K562 (cell line): ENCODE measurements around the gene NRCAM. TPM values are rescaled to one million over a fixed set of nuclear protein-coding genes. Genes with fewer than 3 reads are reported as not detected.

Experiments
- ATAC-seq: fragments of 200-7000 bp; cut with Tn5 transposase; 3 replicates; pipeline ENCODE4 v1.9.1; 2020; ENCODE audit warnings: moderate library complexity
- BruUV-seq: library from RNA; stranded (reverse); fragments of 400-500 nt; replicated peaks from 2 replicates; lab custom pipeline; 2021; lab: Mats Ljungman, UMichigan
- CTCF ChIA-PET: fragments of 300-600 bp; formaldehyde crosslinking; extraction: SDS; loops from one replicate; lab custom pipeline; 2021; ENCODE audit warnings: low intra/inter-chr PET ratio; lab: Yijun Ruan, JAX
- POLR2A ChIA-PET: fragments of 300-600, 350-650 bp; sonication (Branson Sonifier 250); formaldehyde crosslinking; extraction: SDS; loops from one replicate; lab custom pipeline; 2021; ENCODE audit warnings: antibody characterized with exemption, inconsistent platforms; lab: Yijun Ruan, JAX
- DNase-seq, 4 experiments: peaks; one replicate each; pipeline versions ENCODE4 v3.0.0 to v3.0.0-alpha.2; 2011 to 2018; ENCODE audit warnings: low spot score in 3 of 4, mixed read lengths in 3 of 4; ENCODE audit errors: extremely low read depth in 1 of 4
- FAIRE-seq: peaks from 2 replicates; lab custom pipeline; 2011; peaks lifted over from hg19 to GRCh38; lab: Jason Lieb, UNC
- H2AFZ ChIP-seq: 2 replicates; pipeline ENCODE4 v1.6.0; 2011; ENCODE audit warnings: low read depth, low read length, control low read depth, inconsistent platforms
- H3K27ac ChIP-seq: fragments of 200-600 bp; 3 replicates; pipeline ENCODE4 v1.8.0; 2011; ENCODE audit warnings: low read depth, mild to moderate bottlenecking, control low read depth, inconsistent platforms, low read length, moderate library complexity, mixed read lengths; ENCODE audit errors: extremely low read depth
- H3K27me3 ChIP-seq, 2 experiments: fragments of 300-600 bp in 1 of 2; 2 replicates in 1 of 2; 3 replicates in 1 of 2; pipeline versions ENCODE4 v1.6.0 to v1.8.0; 2011; ENCODE audit warnings: inconsistent platforms in 2 of 2, low read length in 2 of 2, mild to moderate bottlenecking in 1 of 2, mixed read lengths in 1 of 2, moderate library complexity in 1 of 2; ENCODE audit not compliant: control insufficient read depth in 2 of 2, insufficient read depth in 2 of 2
- H3K36me3 ChIP-seq: fragments of 300-600 bp; 3 replicates; pipeline ENCODE4 v1.8.0; 2011; ENCODE audit warnings: mild to moderate bottlenecking, low read length, inconsistent platforms; ENCODE audit not compliant: control insufficient read depth, insufficient read depth
- H3K4me1 ChIP-seq, 2 experiments: fragments of 200-600 bp in 1 of 2; replicated peaks in 1 of 2; 2 replicates in 1 of 2; 3 replicates in 1 of 2; pipeline versions ENCODE4 v1.5.1 to v1.8.0; 2011; ENCODE audit warnings: inconsistent platforms in 2 of 2, low read length in 2 of 2, mild to moderate bottlenecking in 1 of 2, mixed read lengths in 1 of 2, moderate library complexity in 1 of 2; ENCODE audit not compliant: control insufficient read depth in 2 of 2, insufficient read depth in 2 of 2
- H3K4me2 ChIP-seq: 2 replicates; pipeline ENCODE4 v1.6.1; 2011; ENCODE audit warnings: low read length, control low read depth, inconsistent platforms, mixed read lengths; ENCODE audit not compliant: insufficient read depth
- H3K4me3 ChIP-seq: fragments of 200-600 bp; sonication (generic), shearing (Covaris generic); 2 replicates; pipeline ENCODE4 v1.5.1; 2016; ENCODE audit warnings: control low read depth, inconsistent platforms
- H3K79me2 ChIP-seq: fragments of 200-600 bp; 3 replicates; pipeline ENCODE4 v1.8.0; 2011; ENCODE audit warnings: low read length, inconsistent platforms; ENCODE audit not compliant: control insufficient read depth, insufficient read depth
- H3K9ac ChIP-seq, 2 experiments: 2 replicates each; pipeline versions ENCODE4 v1.6.0 to v1.6.1; 2011; ENCODE audit warnings: low read depth in 2 of 2, low read length in 2 of 2, control low read depth in 1 of 2, inconsistent platforms in 1 of 2, mild to moderate bottlenecking in 1 of 2, mixed read lengths in 1 of 2; ENCODE audit not compliant: insufficient read depth in 1 of 2
- H3K9me1 ChIP-seq: one replicate; pipeline ENCODE4 v1.6.0; 2011; ENCODE audit warnings: inconsistent platforms, mild to moderate bottlenecking, low read length, moderate library complexity; ENCODE audit not compliant: control insufficient read depth, insufficient read depth
- H3K9me3 ChIP-seq: replicated peaks from 2 replicates; pipeline ENCODE4 v1.5.1; 2011; ENCODE audit warnings: low read depth, low read length, inconsistent platforms; ENCODE audit not compliant: control insufficient read depth, insufficient read depth
- H4K20me1 ChIP-seq: replicated peaks from 2 replicates; pipeline ENCODE4 v1.6.1; 2011; ENCODE audit warnings: low read length, inconsistent platforms, mixed read lengths; ENCODE audit not compliant: control insufficient read depth, insufficient read depth
- NCOA1 ChIP-seq: fragments of 450-650 bp; IDR thresholded peaks from 2 replicates; pipeline ENCODE4 v1.6.1; 2016; ENCODE audit warnings: low read depth
- PHF21A ChIP-seq: fragments of 450-650 bp; IDR thresholded peaks from 2 replicates; pipeline ENCODE4 v1.6.1; 2017; ENCODE audit warnings: low read depth, borderline replicate concordance
- RHOXF2B ChIP-seq: fragments of 250-450 bp; sonication (Bioruptor Pico); conservative IDR thresholded peaks from 2 replicates; pipeline ENCODE4 v1.5.1; 2021
- ZBTB7A ChIP-seq: IDR thresholded peaks from 2 replicates; pipeline ENCODE4 v1.6.1; 2011; ENCODE audit warnings: low read depth, mild to moderate bottlenecking, low read length, moderate library complexity, borderline replicate concordance; ENCODE audit not compliant: control insufficient read depth
- ZKSCAN3 ChIP-seq: fragments of 250-450 bp; sonication (Bioruptor Pico); IDR thresholded peaks from 2 replicates; pipeline ENCODE4 v1.4.0; 2020
- ZNF311 ChIP-seq: fragments of 250-450 bp; sonication (Bioruptor Pico); IDR thresholded peaks from 2 replicates; pipeline ENCODE4 v1.4.0; 2020; ENCODE audit warnings: mild to moderate bottlenecking, moderate library complexity
- ZNF551 ChIP-seq: fragments of 250-450 bp; sonication (Bioruptor Pico); IDR thresholded peaks from 2 replicates; pipeline ENCODE4 v1.5.0; 2021; ENCODE audit warnings: mild to moderate bottlenecking, moderate library complexity
- WGBS: fragments of 100-300 bp; shearing (Covaris generic); methylation state at CpG from one replicate; pipeline ENCODE4 v1.1.6; 2016; ENCODE audit warnings: low coverage, mixed read lengths; ENCODE audit not compliant: insufficient coverage; ENCODE audit errors: missing lambda C conversion rate; 5-methylcytosine and 5-hydroxymethylcytosine counted together
- in situ Hi-C: fragments of 300-500 bp; cut with MboI; formaldehyde crosslinking; loops from 4 replicates; pipeline ENCODE4 v1.15.0; 2018; ENCODE audit warnings: inconsistent platforms, mixed read lengths
- intact Hi-C: fragments of 100-400 bp; cut with micrococcal nuclease; formaldehyde crosslinking; loops from 2 replicates; pipeline ENCODE4 v1.14.2; 2022
- polyA plus RNA-seq, 8 experiments: library from polyadenylated mRNA; depleted of rRNA in 4 of 8; stranded (reverse) in 5 of 8; unstranded in 3 of 8; fragments of >200 nt; fragmentation: Nextera tagmentation in 2 of 8; fragmentation: Illumina TruSeq in 1 of 8; extraction: Ambion mirVana in 2 of 8; extraction: Trizol in 1 of 8; gene quantifications; 2 replicates each; pipeline versions ENCODE4 v1.2.1 to v1.2.3, GENCODE V29; 2011 to 2014; ENCODE audit warnings: inconsistent platforms in 1 of 8, missing spikeins in 1 of 8
- total RNA-seq, 7 experiments: library from RNA; depleted of rRNA in 6 of 7; stranded (reverse); fragments of >200 nt in 6 of 7; fragmentation: Illumina TruSeq in 2 of 7; extraction: Trizol in 2 of 7; gene quantifications; 2 replicates each; pipeline versions ENCODE4 v1.2.1 to v1.2.3, GENCODE V29; 2011 to 2021; ENCODE audit warnings: low replicate concordance in 1 of 7
- TF ChIP-seq, protein P1 (sequence below): sonication (generic); formaldehyde crosslinking; IDR thresholded peaks from 2 replicates; pipeline ENCODE4 v1.8.1; 2023; ENCODE audit warnings: mild to moderate bottlenecking, missing genetic modification reagents
- TF ChIP-seq, protein P2 (sequence below), 2 experiments: fragments of 450-650 bp; IDR thresholded peaks; 2 replicates each; pipeline ENCODE4 v1.6.1; 2016
- TF ChIP-seq, protein P3 (sequence below): fragments of 250-450 bp; sonication (Bioruptor Pico); IDR thresholded peaks from 2 replicates; pipeline ENCODE4 v1.4.0; 2020; ENCODE audit warnings: mild to moderate bottlenecking, moderate library complexity, borderline replicate concordance

Gene NRCAM
- total and polyA plus RNA-seq, 9 of the 15 experiments (the other 6 are each of a cell fraction or from before 2014, with no cell fraction given) = 0.03 to 0.54 (median 0.12) TPM; not detected in 1

DNA sequence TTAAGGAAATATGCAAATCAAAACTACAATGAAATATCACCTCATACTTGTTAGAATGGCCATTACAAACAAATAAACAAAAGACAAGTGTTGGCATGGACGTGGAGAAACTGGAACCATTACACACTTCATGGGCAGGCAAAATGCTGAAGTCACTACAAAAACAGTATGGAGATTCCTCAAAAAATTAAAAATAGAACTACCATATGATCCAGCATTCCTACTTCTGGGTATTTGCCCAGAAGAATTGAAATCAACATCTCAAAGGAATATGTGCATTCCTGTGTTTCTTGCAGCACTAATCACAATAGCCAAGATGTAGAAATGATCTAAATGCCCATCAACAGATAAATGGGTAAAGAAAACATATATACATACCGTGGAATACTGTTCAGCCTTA, 83.6 kb downstream of the NRCAM start (continued):
- no peak for TF ChIP-seq ZNF311 (CRISPR knock-in tag)
- TF ChIP-seq ZBTB7A = no peak
- no peak for TF ChIP-seq RHOXF2B (CRISPR knock-in tag)
- TF ChIP-seq, protein P1, sequence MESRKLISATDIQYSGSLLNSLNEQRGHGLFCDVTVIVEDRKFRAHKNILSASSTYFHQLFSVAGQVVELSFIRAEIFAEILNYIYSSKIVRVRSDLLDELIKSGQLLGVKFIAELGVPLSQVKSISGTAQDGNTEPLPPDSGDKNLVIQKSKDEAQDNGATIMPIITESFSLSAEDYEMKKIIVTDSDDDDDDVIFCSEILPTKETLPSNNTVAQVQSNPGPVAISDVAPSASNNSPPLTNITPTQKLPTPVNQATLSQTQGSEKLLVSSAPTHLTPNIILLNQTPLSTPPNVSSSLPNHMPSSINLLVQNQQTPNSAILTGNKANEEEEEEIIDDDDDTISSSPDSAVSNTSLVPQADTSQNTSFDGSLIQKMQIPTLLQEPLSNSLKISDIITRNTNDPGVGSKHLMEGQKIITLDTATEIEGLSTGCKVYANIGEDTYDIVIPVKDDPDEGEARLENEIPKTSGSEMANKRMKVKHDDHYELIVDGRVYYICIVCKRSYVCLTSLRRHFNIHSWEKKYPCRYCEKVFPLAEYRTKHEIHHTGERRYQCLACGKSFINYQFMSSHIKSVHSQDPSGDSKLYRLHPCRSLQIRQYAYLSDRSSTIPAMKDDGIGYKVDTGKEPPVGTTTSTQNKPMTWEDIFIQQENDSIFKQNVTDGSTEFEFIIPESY (CRISPR knock-in tag) = no peak
- TF ChIP-seq NCOA1 = no peak
- TF ChIP-seq, all 486 proteins: peak for 0

DNA sequence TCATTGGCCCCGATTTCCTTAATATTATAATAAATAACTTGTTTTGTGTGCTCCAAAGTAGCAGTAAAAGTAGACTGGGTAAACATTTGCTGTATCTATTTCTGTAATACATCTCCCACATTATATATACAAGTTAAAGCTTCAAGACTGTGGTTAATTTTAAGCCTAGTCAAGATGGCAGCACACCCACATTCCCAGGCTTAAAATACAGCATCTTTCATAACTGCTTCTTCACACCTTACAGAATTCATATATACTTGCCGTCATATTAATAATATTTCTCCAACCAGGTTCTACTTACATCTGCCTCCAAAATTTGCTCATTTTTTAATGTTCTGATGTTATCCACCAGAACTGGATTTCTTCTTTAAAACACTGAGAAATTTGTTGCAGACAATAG, 85.6 kb downstream of the NRCAM start:
- Histone ChIP-seq H2AFZ (no peak overlapping the region), H3K4me3 (no peak overlapping the region), H3K36me3 (no peaks in the 10 kb centered on the region), H3K9me1 (no peaks in the 10 kb centered on the region), H3K4me1 (no peaks in the 10 kb centered on the region), H3K9ac (no peak overlapping the region), H4K20me1 (no peaks in the 10 kb centered on the region), H3K9me3 (no peaks in the 10 kb centered on the region), H3K27ac (no peak overlapping the region), H3K79me2 (no peaks in the 10 kb centered on the region), H3K27me3 (0 out of 5 replicates have a peak, but pooled peaks cover 0 to 2% of the 10 kb centered on the region in 2 experiments), H3K4me2 (no peak overlapping the region)
- ATAC-seq (no peak), DNase-seq (no peak), FAIRE-seq (no peak)
- ChIA-PET POLR2A (no interaction called here), CTCF (no interaction called here)
- intact Hi-C loops (no loop called here), in situ Hi-C loops (no loop called here)
- TF ChIP-seq ZNF551 = no peak
- TF ChIP-seq, protein P2, sequence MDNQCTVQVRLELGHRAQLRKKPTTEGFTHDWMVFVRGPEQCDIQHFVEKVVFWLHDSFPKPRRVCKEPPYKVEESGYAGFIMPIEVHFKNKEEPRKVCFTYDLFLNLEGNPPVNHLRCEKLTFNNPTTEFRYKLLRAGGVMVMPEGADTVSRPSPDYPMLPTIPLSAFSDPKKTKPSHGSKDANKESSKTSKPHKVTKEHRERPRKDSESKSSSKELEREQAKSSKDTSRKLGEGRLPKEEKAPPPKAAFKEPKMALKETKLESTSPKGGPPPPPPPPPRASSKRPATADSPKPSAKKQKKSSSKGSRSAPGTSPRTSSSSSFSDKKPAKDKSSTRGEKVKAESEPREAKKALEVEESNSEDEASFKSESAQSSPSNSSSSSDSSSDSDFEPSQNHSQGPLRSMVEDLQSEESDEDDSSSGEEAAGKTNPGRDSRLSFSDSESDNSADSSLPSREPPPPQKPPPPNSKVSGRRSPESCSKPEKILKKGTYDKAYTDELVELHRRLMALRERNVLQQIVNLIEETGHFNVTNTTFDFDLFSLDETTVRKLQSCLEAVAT (IDR thresholded peaks at IDR 0.05) = no peak
- no peak for TF ChIP-seq ZKSCAN3 (CRISPR knock-in tag)
- TF ChIP-seq, protein P3, sequence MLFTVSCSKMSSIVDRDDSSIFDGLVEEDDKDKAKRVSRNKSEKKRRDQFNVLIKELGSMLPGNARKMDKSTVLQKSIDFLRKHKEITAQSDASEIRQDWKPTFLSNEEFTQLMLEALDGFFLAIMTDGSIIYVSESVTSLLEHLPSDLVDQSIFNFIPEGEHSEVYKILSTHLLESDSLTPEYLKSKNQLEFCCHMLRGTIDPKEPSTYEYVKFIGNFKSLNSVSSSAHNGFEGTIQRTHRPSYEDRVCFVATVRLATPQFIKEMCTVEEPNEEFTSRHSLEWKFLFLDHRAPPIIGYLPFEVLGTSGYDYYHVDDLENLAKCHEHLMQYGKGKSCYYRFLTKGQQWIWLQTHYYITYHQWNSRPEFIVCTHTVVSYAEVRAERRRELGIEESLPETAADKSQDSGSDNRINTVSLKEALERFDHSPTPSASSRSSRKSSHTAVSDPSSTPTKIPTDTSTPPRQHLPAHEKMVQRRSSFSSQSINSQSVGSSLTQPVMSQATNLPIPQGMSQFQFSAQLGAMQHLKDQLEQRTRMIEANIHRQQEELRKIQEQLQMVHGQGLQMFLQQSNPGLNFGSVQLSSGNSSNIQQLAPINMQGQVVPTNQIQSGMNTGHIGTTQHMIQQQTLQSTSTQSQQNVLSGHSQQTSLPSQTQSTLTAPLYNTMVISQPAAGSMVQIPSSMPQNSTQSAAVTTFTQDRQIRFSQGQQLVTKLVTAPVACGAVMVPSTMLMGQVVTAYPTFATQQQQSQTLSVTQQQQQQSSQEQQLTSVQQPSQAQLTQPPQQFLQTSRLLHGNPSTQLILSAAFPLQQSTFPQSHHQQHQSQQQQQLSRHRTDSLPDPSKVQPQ (CRISPR knock-in tag) = no peak
- TF ChIP-seq PHF21A = no peak
- 3% methylated on average over 2 of the region's 2 CpGs for WGBS
- BruUV-seq = no TSS peak
